ENCODE data around the gene SHROOM2. TPM values are rescaled to one million over a fixed set of nuclear protein-coding genes. Genes with fewer than 3 reads are reported as not detected.

Gene SHROOM2
- total RNA-seq, 1 experiment from 2014 or later, result 5.3 TPM

- Histone ChIP-seq H3K9me2 (ENCODE audit: insufficient read depth) (no peaks in the 10 kb centered on the region), H3K9ac (ENCODE audit: low read length) (no peak overlapping the region), H3K4me3 (replicated peaks in 1 of 2; ENCODE audit: low read depth in 1 of 2, low read length in 2 of 2) (no peak overlapping the region), H3K27me3 (ENCODE audit: insufficient read depth, low read length) (no peaks in the 10 kb centered on the region), H2AFZ (ENCODE audit: low read depth, low read length, poor library complexity, severe bottlenecking) (no peak overlapping the region), H3K79me2 (ENCODE audit: insufficient read depth, low read length) (no peaks in the 10 kb centered on the region), H4K20me1 (ENCODE audit: insufficient read depth) (no peaks in the 10 kb centered on the region), H3K4me1 (ENCODE audit: control insufficient read depth in 1 of 2, insufficient read depth in 2 of 2, low read length in 2 of 2) (no peaks in the 10 kb centered on the region), H3K4me2 (ENCODE audit: low read length) (no peak overlapping the region), H3K9me3 (ENCODE audit: control insufficient read depth in 1 of 2, insufficient read depth in 1 of 2, low read depth in 1 of 2, low read length in 2 of 2) (no peaks in the 10 kb centered on the region), H3K36me3 (ENCODE audit: control insufficient read depth in 1 of 2, insufficient read depth in 2 of 2, low read length in 2 of 2) (no peaks in the 10 kb centered on the region), H3K27ac (ENCODE audit: low read depth, low read length) (no peak overlapping the region)
- RAD21 ChIA-PET (ENCODE audit: low non-redundant PET in 1 of 2, low total read pairs in 2 of 2, uncharacterized antibody in 2 of 2, unreplicated experiment in 2 of 2), result no interaction called here
- BruUV-seq (replicated peaks), result no TSS peak
- intact Hi-C loops (cut with micrococcal nuclease), result no loop called here
- CTCF ChIA-PET, result no interaction called here
- no peak for TF ChIP-seq FOSL1 (IDR thresholded peaks at IDR 0.05; ENCODE audit: low read depth)
- no peak for TF ChIP-seq POLR2A (IDR thresholded peaks at IDR 0.05; ENCODE audit: borderline replicate concordance, extremely low read depth, insufficient read depth, insufficient read length)
- no peak for TF ChIP-seq YY1 (IDR thresholded peaks at IDR 0.05; ENCODE audit: extremely low read depth, insufficient replicate concordance, low read depth, low read length)
- no peak for TF ChIP-seq EGR1 (IDR thresholded peaks at IDR 0.05; ENCODE audit: low read depth)
- no peak for TF ChIP-seq SIN3A (IDR thresholded peaks at IDR 0.05; ENCODE audit: low read depth)
- TF ChIP-seq CEBPB (IDR thresholded peaks at IDR 0.05; ENCODE audit: low read depth), result no peak
- no peak for TF ChIP-seq CTCF (IDR thresholded peaks at IDR 0.05 in 2 of 3, conservative IDR thresholded peaks at IDR 0.05 in 1 of 3; ENCODE audit: borderline replicate concordance in 1 of 3, insufficient read depth in 1 of 3, low read depth in 2 of 3, low read length in 2 of 3)
- no peak for TF ChIP-seq MAX (IDR thresholded peaks at IDR 0.05)
- TF ChIP-seq EZH2 (IDR thresholded peaks at IDR 0.05), result no peak
- TF ChIP-seq RAD21 (IDR thresholded peaks at IDR 0.05; ENCODE audit: low read depth), result no peak
- TF ChIP-seq ELF1 (IDR thresholded peaks at IDR 0.05; ENCODE audit: borderline replicate concordance, low read depth), result no peak
- no peak for TF ChIP-seq EZH2phosphoT487 (IDR thresholded peaks at IDR 0.05; ENCODE audit: borderline replicate concordance)
- TF ChIP-seq POLR2AphosphoS5 (IDR thresholded peaks at IDR 0.05; ENCODE audit: low read depth, low read length), result no peak
- no peak for TF ChIP-seq REST (IDR thresholded peaks at IDR 0.05; ENCODE audit: low read depth)
- TF ChIP-seq SRF (IDR thresholded peaks at IDR 0.05; ENCODE audit: low read depth), result no peak
- POLR2A ChIA-PET, result no interaction called here
- DNase-seq (ENCODE audit: low read depth, low spot score), result no peak
- no peak for ATAC-seq
Observed at GRCh38 chrX:9961750-9962149, 175.5 kb downstream of the SHROOM2 start.

Data from HCT116 (cell line).